HL-60 (cell line): ENCODE data around the gene BBIP1.

ENCODE experiments used
- DNase-seq, 2 experiments: peaks; one replicate each; pipeline ENCODE4 v3.0.0-alpha.2; 2010 to 2020; ENCODE audit warnings: low read depth in 1 of 2, low spot score in 1 of 2
- H3K27ac ChIP-seq: fragments of 250-450 bp; sonication (Bioruptor Pico); replicated peaks from 2 replicates; pipeline ENCODE4 v1.5.1; 2020; ENCODE audit warnings: mild to moderate bottlenecking, moderate library complexity
- H3K27me3 ChIP-seq: fragments of 250-450 bp; sonication (Bioruptor Pico); 2 replicates; pipeline ENCODE4 v1.5.1; 2021; ENCODE audit warnings: mild to moderate bottlenecking, moderate library complexity; ENCODE audit not compliant: insufficient read depth, poor library complexity, severe bottlenecking
- H3K4me3 ChIP-seq: replicated peaks from 2 replicates; pipeline ENCODE4 v1.5.1; 2011; ENCODE audit warnings: mild to moderate bottlenecking, control low read depth, low read length; ENCODE audit not compliant: insufficient read depth
- CTCF ChIP-seq: IDR thresholded peaks from one replicate; pipeline ENCODE4 v1.5.1; 2011; ENCODE audit warnings: low read length, control low read depth, inconsistent platforms; ENCODE audit not compliant: insufficient read depth
- GABPA ChIP-seq: IDR thresholded peaks from 2 replicates; pipeline ENCODE4 v1.6.1; 2012; ENCODE audit warnings: low read depth
- POLR2AphosphoS5 ChIP-seq: IDR thresholded peaks from 2 replicates; pipeline ENCODE4 v1.6.1; 2012; ENCODE audit warnings: low read depth
- SPI1 ChIP-seq: IDR thresholded peaks from 2 replicates; pipeline ENCODE4 v1.6.1; 2012; ENCODE audit warnings: low read depth, mild to moderate bottlenecking, borderline replicate concordance
- TF ChIP-seq, protein P1 (sequence below): IDR thresholded peaks from 2 replicates; pipeline ENCODE4 v1.6.1; 2012; ENCODE audit warnings: low read depth; ENCODE audit not compliant: insufficient replicate concordance

The BBIP1 gene

DNA sequence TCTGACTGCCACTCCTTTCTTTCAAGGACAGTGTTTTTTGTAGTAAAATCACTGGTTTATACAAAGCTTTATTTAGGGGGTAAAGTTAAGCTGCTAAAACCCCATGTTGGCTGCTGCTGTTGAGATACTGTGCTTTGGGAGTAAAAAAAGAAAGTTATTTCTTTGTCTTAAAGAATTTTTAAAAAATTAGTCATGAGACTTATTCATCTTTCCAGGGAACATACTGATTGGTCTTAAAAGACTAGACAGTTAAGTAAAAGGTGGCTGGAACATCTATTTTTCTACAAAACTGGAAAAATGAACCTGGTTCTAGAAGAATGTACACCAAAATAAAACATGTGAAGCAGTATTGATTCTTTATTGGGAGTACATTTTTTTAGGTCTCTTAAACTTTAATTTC lies 20.6 kb downstream of the BBIP1 start:
- no peak overlapping the region for H3K4me3 ChIP-seq
- no peaks in the 10 kb centered on the region for H3K27me3 ChIP-seq
- H3K27ac ChIP-seq: no peak overlapping the region
- no peak for DNase-seq
- TF ChIP-seq POLR2AphosphoS5: no peak
- no peak for TF ChIP-seq GABPA
- TF ChIP-seq, protein P1, sequence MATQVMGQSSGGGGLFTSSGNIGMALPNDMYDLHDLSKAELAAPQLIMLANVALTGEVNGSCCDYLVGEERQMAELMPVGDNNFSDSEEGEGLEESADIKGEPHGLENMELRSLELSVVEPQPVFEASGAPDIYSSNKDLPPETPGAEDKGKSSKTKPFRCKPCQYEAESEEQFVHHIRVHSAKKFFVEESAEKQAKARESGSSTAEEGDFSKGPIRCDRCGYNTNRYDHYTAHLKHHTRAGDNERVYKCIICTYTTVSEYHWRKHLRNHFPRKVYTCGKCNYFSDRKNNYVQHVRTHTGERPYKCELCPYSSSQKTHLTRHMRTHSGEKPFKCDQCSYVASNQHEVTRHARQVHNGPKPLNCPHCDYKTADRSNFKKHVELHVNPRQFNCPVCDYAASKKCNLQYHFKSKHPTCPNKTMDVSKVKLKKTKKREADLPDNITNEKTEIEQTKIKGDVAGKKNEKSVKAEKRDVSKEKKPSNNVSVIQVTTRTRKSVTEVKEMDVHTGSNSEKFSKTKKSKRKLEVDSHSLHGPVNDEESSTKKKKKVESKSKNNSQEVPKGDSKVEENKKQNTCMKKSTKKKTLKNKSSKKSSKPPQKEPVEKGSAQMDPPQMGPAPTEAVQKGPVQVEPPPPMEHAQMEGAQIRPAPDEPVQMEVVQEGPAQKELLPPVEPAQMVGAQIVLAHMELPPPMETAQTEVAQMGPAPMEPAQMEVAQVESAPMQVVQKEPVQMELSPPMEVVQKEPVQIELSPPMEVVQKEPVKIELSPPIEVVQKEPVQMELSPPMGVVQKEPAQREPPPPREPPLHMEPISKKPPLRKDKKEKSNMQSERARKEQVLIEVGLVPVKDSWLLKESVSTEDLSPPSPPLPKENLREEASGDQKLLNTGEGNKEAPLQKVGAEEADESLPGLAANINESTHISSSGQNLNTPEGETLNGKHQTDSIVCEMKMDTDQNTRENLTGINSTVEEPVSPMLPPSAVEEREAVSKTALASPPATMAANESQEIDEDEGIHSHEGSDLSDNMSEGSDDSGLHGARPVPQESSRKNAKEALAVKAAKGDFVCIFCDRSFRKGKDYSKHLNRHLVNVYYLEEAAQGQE: no peak
- no peak for TF ChIP-seq SPI1
- no peak for TF ChIP-seq CTCF

DNA sequence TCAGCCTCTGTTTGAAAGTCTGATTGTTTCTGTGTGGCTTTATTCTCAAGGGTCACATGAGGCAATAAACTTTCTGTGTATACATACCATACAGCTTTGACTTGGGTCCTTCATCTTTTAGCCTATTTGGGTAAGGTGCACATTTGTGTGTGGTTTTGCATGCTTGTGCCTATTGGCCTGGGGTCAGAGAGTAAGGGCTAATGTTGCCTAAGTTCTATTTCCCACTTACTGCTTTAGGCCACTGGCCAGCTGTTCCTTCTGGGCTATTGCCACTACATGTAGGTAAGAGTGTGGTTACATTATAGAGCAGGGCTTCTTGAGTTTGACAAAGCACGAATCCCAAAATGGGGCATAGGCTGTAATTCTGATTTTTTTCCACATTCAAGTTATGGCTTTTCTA lies 21.8 kb downstream of the BBIP1 start:
- no peaks in the 10 kb centered on the region for H3K27me3 ChIP-seq
- DNase-seq: no peak
- no peak overlapping the region for H3K27ac ChIP-seq
- no peak overlapping the region for H3K4me3 ChIP-seq
- TF ChIP-seq POLR2AphosphoS5 (no peak), CTCF (no peak), GABPA (no peak), SPI1 (no peak)
- TF ChIP-seq, protein P1: no peak

DNA sequence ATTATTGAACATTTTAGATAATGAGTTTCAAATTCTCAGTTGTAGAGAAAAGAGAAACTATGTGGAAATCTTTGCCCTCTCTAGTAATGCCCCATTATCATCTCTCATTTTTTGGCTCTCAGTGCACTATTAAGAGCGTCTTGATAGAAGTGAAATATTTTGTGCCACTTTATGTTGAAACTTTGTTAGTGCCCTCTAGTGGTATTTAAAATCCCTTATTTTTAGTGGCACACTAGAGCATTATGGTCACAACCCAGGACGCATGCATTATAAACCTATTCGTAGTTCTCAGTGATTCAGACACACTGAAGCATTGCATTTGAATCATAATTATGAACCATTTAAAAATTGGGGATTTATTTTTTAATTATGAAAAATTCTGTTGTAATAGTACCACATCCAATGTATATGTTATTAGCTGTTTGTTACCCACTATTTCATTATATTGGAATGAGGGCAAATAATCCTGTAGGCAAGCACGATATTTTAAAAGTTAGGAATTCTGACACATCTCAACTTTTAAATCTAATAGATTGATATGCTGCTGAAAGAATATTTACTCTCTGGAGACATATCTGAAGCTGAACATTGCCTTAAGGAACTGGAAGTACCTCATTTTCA lies 25.3 kb downstream of the BBIP1 start:
- H3K27ac ChIP-seq: no peak overlapping the region
- H3K27me3 ChIP-seq: no peaks in the 10 kb centered on the region
- H3K4me3 ChIP-seq: no peak overlapping the region
- peak; percentile 19 to 65 for DNase-seq
- TF ChIP-seq SPI1 (no peak), GABPA (no peak), CTCF (no peak), POLR2AphosphoS5 (no peak)
- TF ChIP-seq, protein P1: no peak
